Measurements from ENCODE around the gene TSKU.

The TSKU gene

DNA sequence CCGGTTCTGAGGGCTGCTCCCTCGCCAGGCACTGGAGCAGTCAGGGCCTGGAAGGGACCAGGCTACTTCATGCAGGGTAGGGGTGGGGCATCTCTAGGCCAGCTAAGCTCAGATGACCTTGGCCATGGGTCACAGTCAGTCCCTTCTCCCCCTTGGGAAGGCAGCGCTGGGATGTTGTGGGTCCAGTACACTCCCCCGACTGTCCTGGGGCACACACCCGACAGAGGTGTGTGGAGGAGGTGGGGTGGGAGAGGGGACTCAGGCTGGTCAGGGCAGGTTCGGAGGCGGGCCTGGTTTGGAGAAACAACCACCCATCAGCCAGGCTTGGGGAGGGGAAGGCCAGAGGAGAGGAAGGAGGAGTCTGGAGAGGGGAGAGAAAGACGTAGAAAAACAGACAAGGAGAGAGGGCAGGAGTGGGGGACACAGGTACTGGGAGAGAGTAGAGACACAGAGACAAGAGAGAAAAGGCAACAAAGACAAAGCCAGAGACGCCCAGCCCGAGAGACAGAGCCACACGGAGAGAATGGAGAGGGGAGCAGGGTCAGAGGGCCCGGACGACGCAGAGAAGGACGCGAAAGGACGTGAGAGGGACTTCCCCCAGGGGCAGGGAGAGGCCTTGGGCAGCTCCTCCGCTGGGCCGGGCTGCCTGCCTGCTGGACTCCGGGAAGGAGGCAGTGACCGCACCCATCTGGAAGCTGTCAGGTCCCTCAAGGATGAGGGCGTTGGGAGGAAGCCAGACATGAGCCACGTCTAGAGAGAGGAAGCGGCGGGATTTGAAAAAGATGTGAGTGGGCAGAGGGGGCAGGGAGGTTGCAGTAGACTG lies 30.6 kb upstream of the TSKU start:
- no peak for DNase-seq (ENCODE audit: low read depth in 1 of 2, low spot score in 1 of 2)

DNA sequence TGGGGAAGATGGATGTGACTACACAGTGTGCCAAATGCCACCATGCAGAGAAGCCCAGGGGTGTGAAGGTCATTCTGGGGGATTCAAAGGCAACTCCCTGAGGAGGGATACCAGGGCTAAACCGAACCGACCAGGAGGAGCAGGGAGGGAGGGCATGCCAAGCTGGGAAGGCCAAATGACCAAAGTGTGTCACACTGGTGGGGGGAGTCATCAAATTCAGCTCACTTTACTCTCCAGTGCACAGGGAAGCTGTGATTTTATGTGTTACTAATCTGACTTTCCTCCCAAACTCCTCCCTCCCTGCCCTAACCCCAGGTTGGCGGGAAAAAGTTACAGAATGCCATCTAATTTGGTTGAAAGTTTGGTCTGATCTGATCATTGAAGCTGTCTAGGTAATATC lies 29.7 kb upstream of the TSKU start:
- no peak for DNase-seq (ENCODE audit: low read depth in 1 of 2, low spot score in 1 of 2)

DNA sequence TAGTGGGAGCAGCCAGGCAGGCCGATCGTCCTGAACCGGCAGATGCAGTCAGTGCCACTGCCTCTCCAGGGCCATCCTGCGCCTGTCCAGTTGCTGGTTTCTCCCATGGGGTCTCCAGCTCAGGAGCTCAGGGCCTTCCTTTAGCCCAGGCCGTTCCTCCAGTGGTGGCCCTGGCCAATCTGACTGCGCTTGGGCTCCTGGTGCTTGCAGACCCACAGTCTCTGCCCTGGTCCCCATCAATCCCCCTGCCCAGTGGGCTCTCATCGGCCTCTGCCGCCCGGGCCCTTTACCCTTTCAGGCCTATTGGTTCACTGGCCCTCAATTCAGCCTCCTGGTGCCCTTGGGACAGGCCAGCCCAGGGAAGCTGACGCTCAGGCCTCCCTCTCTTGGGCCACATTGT lies 29.2 kb upstream of the TSKU start:
- DNase-seq (ENCODE audit: low read depth in 1 of 2, low spot score in 1 of 2) = no peak

DNA sequence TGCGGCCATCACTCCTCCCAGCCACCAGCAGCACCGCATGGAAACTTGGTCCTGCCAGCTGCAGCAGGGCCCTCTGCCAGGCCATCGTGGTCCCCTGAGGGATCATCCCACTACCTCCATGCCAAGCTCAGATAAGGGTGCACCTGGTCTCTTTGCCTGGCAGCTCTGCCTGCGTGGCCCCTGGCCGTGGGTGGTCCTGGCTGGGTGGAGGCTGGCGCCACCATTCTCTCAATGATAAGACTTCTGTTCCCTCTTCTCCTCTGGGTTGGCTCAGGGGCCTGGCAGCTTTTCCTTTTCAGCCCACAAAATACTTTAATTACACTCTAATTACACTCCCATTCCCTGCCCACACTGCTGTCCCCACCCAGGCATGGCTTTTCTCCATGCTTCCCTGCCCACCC lies 26.8 kb upstream of the TSKU start:
- DNase-seq (ENCODE audit: low read depth in 1 of 2, low spot score in 1 of 2) = no peak

DNA sequence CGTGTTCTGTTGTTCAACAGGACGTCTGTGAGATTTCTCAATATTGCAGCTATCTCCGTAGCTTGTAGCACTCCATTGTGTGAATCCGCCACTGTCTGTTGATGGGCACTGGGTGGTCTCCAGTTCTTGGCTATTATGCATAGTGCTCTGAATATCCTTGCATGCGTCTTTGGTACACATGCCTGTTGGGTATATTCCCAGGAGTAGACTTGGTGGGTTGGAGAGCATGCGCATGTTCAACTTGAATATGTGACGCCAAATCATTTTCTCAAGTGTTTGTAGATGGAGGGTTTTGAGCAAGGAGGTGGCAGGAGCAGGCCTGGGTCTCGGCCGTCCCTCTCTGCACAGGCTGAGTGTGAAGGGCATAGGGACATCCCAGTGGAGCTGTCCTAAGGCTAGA lies 24.8 kb upstream of the TSKU start:
- DNase-seq (ENCODE audit: low read depth in 1 of 2, low spot score in 1 of 2) = no peak

DNA sequence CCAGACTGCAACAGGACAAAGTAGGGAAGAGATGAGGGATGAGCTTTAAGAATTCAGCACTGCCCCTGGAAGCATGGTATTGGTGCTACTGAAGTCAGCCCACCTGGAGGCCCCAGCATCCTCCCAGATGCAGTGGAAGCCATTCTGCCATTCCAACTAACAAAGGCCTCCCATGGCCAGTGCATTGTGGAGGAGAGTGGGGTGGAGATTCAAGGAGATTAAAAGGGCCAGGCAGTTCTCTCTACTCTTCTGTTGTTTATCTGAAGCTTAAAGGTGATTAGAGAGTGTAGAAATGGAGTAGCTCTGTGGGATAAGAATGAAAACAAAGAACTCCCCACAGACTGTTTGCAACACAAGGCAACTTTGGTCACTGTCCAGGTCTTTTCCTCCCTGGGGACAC lies 24.1 kb upstream of the TSKU start:
- no peak for DNase-seq (ENCODE audit: low read depth in 1 of 2, low spot score in 1 of 2)

DNA sequence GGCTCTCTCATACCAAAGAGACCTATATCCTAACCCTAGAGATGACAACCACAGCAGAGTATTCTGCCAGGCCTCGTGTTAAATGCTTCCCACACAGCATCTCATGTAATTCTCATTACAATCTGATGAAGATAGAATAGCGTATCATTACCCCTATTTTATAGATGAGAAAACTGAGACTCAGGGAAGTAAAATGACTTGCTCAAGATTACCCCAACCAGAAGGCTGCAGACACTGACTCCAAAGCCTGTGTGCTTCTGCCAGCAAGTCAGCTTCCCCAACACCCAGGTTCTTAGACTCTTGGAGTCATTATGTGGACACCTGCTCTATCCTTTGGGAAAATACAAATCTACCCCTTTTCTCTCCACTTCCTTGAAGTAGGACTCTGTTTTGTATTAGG lies 23.6 kb upstream of the TSKU start:
- DNase-seq (ENCODE audit: low read depth in 1 of 2, low spot score in 1 of 2) = no peak

DNA sequence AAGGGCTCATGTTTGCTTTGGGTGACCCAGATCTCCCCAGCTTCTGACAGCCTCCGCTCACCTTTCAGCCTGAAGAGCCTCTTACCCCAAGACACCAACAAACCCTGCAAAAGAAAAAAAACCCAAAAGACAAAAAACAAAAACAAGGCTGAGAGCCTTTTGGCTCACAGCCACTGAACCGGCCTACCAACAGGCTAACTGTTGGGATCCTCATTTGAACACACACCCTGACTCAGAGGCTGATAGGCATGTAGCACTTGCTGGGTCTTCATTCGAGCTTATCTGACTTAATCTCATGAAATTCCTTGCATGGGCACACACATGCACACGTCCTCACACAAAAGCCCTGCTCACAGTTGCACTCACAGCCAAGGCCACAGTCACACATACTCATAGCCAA lies 22.9 kb upstream of the TSKU start:
- DNase-seq (ENCODE audit: low read depth in 1 of 2, low spot score in 1 of 2) = no peak

DNA sequence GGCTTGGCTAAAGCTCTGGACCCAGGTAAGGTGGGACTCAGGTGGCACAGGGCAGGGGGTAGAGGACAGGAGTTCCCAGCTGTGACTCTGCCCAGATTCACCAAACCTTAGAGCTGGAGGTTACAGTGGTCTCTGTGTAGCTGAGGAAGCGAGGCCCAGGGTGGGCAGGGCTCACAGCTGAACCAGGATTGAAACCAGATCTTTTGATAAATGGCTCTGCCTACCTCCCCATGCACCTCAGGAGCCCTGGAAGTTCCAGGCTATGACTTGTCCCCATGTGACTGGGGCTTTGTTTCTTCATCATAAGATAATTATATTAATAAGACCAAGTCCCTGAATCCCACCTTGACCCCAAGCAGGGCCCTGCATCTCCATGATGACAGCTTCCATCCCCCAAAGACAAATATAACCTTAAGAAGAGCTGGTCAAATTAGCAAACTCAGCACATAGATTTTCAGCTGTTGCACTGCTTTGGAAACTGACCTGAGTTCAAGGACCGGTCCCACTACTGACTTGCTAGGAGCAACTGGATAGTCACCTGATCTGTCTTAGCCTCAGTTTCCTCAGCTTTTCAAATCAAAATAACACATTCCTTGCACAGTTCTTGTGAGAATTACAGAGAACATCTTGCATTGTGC lies 21.3 kb upstream of the TSKU start:
- DNase-seq (ENCODE audit: low read depth in 1 of 2, low spot score in 1 of 2) = no peak

DNA sequence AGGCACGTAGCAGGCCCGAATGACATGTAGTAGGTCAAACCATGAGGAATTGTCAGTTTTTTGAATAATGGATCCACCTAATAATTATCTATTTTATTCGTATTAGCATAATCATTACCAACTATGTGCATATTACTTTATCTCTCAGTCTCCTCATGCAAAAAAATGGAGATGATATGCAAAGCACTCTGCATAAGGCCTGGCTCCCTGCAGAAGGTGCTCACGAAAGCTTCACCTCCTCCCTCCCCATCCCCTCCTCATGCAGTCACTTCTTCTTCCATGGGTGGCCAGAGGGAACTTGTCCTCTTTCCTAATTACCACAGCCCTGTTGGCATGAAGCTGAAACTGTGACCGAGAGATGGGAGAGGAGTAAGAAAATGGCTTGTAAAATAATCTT lies 20.8 kb upstream of the TSKU start:
- no peak for DNase-seq (ENCODE audit: low read depth in 1 of 2, low spot score in 1 of 2)

DNA sequence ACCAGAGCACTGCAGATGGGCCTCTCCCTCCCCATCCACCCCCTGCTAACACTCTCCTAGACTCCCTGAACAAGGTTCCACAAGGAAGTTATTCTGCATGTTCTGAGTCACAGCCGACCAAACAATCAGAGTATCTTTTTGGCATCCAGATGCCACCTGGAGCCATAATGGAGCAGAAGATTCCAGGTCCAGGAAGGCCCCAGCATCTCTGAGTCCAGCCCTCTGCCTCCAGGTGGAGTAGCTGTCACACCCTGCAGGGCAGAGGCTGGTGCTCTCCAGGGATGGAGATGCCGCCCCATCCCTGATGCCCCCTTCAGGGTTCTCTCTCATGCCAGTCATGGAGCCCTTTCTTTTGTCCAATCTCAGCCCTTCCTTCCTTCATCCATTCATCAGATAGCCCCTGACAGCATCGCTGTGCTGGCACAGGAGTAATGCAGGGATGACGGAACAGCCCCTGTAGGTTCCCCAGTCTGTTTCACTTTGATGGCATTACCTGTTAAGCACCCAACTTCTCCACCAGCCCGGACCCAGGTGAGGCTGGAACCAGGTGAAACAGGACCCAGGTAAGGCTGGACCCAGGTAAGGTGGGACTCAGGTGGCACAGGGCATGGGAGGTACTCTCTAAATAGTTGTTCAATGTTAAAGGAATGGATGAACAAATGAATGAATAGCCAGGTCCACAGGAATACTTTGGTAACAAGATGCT lies 20.1 kb upstream of the TSKU start:
- DNase-seq (ENCODE audit: low read depth in 1 of 2, low spot score in 1 of 2) = no peak

DNA sequence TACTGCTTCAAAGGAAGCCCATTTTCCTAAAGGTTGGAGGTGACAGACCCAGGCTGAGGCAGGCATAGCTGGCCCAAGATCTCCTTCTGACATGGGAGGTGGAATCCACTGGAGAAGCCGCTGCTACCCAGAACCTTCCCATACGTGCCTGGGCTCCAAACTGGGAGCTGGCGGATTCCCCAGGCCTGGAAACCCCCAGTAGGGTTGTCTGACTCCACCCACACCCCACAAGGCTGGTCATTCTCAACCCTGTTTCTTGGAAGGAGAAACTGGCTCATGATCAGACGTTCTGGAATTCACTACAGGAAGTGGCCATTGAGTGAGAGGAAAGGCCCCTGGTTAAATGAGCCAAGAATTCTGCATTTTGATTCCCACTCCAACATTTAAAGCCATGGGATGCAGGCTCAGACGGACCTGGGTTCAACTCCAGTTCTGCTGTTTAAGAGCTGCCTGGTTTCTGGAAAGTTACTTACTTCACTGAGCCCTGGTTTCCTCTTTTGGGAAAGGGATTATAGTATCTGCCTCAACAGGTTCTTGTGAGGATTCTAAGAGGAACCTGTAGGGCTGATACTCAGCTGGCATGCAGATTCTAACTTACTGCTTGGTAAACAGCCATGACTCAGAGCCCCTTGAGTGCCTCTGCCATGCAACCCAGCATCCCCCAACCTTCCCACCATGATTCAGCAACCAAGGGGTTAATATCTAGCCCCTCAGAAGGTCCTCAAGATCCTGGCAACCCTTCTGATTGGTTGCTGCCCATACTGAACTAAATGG lies 19.4 kb upstream of the TSKU start:
- no peak for DNase-seq (ENCODE audit: low read depth in 1 of 2, low spot score in 1 of 2)

DNA sequence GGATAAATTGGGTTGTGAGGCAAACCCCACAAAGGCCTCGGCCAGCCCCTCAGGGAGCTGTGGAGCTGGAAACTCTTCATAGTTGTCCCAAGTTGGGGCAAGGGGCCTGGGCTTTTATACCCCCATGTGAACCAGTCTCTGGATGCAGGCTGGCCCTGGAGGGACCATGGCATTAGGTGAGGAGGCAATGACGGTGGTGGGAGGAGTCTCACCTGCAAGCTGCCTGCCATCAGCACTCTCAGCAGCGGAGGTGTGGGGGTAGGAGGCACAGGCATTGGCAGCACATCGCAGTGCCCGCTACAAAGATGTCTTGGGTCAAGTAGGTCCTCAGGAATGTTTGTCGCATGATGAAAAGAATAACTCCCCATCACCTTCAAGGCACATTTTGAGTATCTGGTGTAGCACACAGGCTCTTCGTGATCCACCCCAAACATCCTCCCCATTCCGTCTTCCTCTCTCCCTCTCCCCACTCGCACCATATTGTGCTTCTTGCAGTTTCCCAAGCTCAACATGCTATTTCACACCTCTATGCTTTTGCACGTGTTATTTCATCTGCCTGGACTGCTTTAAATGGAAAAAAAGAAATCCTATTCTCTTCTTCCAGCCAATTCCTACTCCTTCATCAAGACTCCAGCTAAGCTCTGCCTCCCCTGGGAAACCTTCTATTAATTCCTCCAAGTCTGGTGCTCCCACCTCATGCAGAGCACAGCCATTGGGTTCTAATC lies 18.1 kb upstream of the TSKU start:
- DNase-seq (ENCODE audit: low read depth in 1 of 2, low spot score in 1 of 2) = no peak

DNA sequence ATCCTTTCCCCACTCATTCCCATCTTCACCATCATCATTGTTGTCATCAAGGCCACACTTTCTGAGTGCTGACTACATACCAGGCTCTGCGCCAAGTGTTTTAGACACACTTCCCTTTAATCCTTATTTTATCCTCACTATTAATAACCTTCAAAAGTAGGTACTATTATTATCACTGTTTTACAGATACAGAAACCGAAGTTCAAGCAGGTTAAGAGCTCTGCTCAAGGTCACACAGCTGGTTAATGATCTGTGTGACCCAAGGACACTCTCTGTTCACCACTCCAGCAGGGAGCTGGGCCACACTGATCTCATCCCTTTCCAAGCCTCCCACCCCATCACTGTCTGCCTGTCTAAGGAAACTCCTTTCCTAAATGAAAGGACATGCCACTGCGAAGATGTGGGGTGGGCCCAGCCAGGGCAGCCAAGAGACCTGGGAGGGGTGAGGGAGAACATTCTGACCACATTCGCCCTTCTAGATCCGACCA lies 17.2 kb upstream of the TSKU start:
- DNase-seq (ENCODE audit: low read depth in 1 of 2, low spot score in 1 of 2) = no peak

DNA sequence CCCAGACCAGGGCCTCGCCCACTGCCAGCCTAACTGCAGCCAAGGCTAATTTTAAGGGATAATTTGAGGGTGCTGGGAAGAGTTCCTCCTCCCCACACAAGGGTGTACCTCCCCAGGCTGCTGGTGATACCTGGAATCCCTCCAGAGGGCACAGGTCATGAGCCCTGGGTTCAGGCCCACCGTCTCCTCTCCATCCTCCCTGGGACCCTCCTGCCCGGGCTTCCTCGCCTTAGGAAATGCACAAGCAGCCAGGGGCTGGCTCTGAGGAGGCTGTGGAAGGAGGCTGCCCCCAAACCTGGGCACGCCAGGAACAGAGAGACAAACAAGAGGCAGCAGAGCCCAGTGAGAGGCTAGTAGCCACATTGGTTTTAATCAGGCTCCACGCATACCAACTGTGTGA lies 16.6 kb upstream of the TSKU start:
- no peak for DNase-seq (ENCODE audit: low read depth in 1 of 2, low spot score in 1 of 2)

DNA sequence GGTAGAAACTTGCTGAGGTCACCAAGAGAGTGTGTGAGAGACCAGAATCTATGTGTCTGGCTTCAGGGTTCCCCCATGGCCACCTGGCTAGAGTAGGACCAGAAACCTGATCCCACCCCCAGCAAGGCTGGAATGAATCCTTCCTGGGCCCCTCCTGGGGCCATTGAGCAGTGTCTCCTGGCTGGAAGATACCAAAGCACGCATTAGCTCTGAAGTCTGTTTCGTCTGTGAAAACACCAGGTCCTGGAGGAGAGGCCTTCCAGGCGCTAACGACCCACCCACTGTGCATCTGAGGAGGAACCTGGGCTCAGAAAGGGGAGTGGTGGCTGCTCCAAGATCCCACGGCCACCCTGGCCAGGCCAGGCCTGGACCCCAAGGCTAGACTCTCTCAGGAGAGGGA lies 15.5 kb upstream of the TSKU start:
- DNase-seq (ENCODE audit: low read depth in 1 of 2, low spot score in 1 of 2) = no peak

DNA sequence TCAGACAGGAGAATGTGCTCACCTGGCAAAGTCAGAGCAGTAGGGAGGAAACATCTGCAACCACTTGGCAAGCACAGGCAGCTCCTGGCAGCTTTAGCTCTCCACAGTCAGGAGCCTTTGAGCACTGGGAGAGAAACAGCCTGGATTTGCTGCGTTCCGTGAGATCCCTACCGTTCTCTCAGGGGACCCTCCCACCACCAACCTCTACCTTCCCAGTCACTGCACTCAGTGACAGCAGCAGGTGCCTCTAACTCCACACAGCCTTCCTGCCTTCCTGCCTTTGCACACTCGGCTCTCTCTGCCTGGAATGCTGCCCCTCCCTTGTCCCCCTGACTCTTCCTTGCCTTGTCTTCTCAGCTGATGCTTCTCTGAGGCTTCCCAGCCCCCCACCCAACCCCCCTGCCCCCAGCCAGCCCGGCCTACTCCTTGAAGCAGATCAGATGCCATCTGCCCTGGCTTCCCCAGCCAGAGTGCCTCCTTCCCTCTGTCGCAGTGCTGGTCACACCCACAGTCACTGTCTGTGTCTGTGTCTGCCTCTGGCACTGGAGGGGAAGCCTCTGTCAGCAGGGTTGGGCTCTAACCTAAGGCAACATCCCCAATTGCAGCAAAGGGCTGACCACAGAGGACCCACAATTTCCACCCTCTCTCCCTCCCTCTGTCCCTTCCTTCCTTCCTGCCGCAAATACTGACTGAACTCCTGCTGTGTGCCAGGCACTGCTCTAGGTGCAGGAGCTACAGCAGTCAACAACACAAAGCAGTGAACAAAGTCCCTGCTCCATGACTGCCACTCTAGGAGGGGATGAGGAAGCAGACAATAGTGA lies 14.9 kb upstream of the TSKU start:
- DNase-seq (ENCODE audit: low read depth in 1 of 2, low spot score in 1 of 2) = no peak

DNA sequence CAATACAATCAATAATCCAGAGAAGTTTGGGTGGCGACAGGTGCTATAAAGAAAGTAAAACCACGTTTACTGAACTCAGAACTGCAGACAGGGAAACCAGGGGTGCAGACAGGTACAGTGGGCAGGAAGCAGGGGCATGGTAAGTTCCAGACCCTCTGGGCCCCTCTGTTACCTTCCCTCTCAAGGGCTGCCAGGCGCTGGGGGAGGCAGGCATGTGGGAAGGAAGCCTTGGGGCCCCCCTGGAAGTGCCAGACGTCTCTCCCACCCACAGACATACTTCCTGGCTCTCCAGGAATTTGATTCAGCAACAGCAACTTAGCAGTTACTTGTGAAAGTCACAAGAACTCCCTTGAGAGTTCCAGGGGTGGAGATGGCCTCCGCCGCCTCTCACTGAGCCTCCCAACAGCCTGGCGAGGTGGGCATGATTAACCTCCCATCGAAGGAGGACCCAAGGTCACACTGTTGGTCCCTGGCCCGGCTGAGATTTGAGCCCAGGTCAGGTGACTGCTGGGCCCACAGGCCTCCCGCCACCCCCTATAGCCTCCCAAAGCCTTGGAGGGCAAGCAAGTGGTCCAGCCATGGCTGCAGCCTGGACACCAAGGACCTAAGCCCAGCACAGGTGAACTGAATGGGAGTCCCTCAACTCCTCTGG lies 14.1 kb upstream of the TSKU start:
- no peak for DNase-seq (ENCODE audit: low read depth in 1 of 2, low spot score in 1 of 2)

Measured in activated CD4-positive, alpha-beta T cell treated with anti-CD3 and anti-CD28 coated beads, Interleukin-2, amount 50 U/mL, for 24 hours (primary cell).